ENCODE measurements around the gene OTOP2.

OTOP2 gene

GRCh38 chr17:74947041-74947754, 23.1 kb downstream of the OTOP2 start:
- ATAC-seq (replicated peaks) (no peak), DNase-seq (no peak)
- H3K27me3 Mint-ChIP-seq, result peaks cover 16 to 63% of the 10 kb centered on the region in 2 donors
- no peak overlapping the region for H3K27ac Mint-ChIP-seq
- H3K36me3 Mint-ChIP-seq, result no peaks in the 10 kb centered on the region
- peaks cover 0 to 5% of the 10 kb centered on the region in 2 donors for H3K4me1 Mint-ChIP-seq
- no peaks in the 10 kb centered on the region for H3K9me3 Mint-ChIP-seq
- no peak overlapping the region for H3K4me3 Mint-ChIP-seq

GRCh38 chr17:74949455-74950115, 25.5 kb downstream of the OTOP2 start:
- Mint-ChIP-seq H3K27me3 (peaks cover 19 to 60% of the 10 kb centered on the region in 2 donors), H3K9me3 (no peaks in the 10 kb centered on the region), H3K4me3 (no peak overlapping the region), H3K27ac (no peak overlapping the region), H3K4me1 (peaks cover 0 to 5% of the 10 kb centered on the region in 2 donors), H3K36me3 (no peaks in the 10 kb centered on the region)
- no peak for DNase-seq
- ATAC-seq (replicated peaks), result no peak

GRCh38 chr17:74950207-74950606, 26.1 kb downstream of the OTOP2 start:
- Mint-ChIP-seq H3K4me1 (peaks cover 0 to 4% of the 10 kb centered on the region in 2 donors), H3K4me3 (no peak overlapping the region), H3K27me3 (peaks cover 20 to 60% of the 10 kb centered on the region in 2 donors)

GRCh38 chr17:74951065-74951464, 27.0 kb downstream of the OTOP2 start:
- no peaks in the 10 kb centered on the region for H3K4me1 Mint-ChIP-seq
- no peaks in the 10 kb centered on the region for H3K36me3 Mint-ChIP-seq
- peaks cover 17 to 58% of the 10 kb centered on the region in 2 donors for H3K27me3 Mint-ChIP-seq
- no peak for DNase-seq
- no peak overlapping the region for H3K4me3 Mint-ChIP-seq
- no peaks in the 10 kb centered on the region for H3K9me3 Mint-ChIP-seq
- ATAC-seq (replicated peaks), result no peak
- no peak overlapping the region for H3K27ac Mint-ChIP-seq

More at GRCh38 chr17:74950207-74950606, 26.1 kb downstream of the OTOP2 start:
- H3K27ac Mint-ChIP-seq, result no peak overlapping the region
- no peaks in the 10 kb centered on the region for H3K9me3 Mint-ChIP-seq
- DNase-seq (no peak), ATAC-seq (replicated peaks) (no peak)
- no peaks in the 10 kb centered on the region for H3K36me3 Mint-ChIP-seq

GRCh38 chr17:74951680-74952421, 27.8 kb downstream of the OTOP2 start:
- Mint-ChIP-seq H3K27me3 (peaks cover 17 to 55% of the 10 kb centered on the region in 2 donors), H3K4me1 (no peaks in the 10 kb centered on the region), H3K36me3 (no peaks in the 10 kb centered on the region), H3K4me3 (no peak overlapping the region), H3K9me3 (no peaks in the 10 kb centered on the region), H3K27ac (no peak overlapping the region)
- ATAC-seq (replicated peaks), result no peak
- DNase-seq, result no peak

GRCh38 chr17:74952431-74953133, 28.5 kb downstream of the OTOP2 start:
- DNase-seq (no peak), ATAC-seq (replicated peaks) (no peak)
- H3K27ac Mint-ChIP-seq, result no peak overlapping the region
- H3K4me3 Mint-ChIP-seq, result no peak overlapping the region
- H3K4me1 Mint-ChIP-seq, result no peaks in the 10 kb centered on the region
- H3K9me3 Mint-ChIP-seq, result no peaks in the 10 kb centered on the region
- H3K27me3 Mint-ChIP-seq, result peaks cover 17 to 48% of the 10 kb centered on the region in 2 donors
- no peaks in the 10 kb centered on the region for H3K36me3 Mint-ChIP-seq

- Mint-ChIP-seq H3K9me3 (no peaks in the 10 kb centered on the region), H3K27me3 (peaks cover 21 to 46% of the 10 kb centered on the region in 2 donors), H3K36me3 (no peaks in the 10 kb centered on the region), H3K4me3 (no peak overlapping the region), H3K4me1 (no peaks in the 10 kb centered on the region), H3K27ac (no peak overlapping the region)
- no peak for DNase-seq
- no peak for ATAC-seq (replicated peaks)
Measured at GRCh38 chr17:74953134-74953687, 29.1 kb downstream of the OTOP2 start.

- ATAC-seq (replicated peaks) (no peak), DNase-seq (no peak)
- Mint-ChIP-seq H3K4me1 (no peaks in the 10 kb centered on the region), H3K4me3 (no peak overlapping the region), H3K27ac (no peak overlapping the region), H3K27me3 (peaks cover 21 to 48% of the 10 kb centered on the region in 2 donors), H3K9me3 (no peaks in the 10 kb centered on the region), H3K36me3 (no peaks in the 10 kb centered on the region)
Measured at GRCh38 chr17:74954115-74954514, 30.0 kb downstream of the OTOP2 start.

- Mint-ChIP-seq H3K27me3 (peaks cover 21 to 53% of the 10 kb centered on the region in 2 donors), H3K9me3 (no peaks in the 10 kb centered on the region), H3K27ac (no peak overlapping the region), H3K4me1 (no peaks in the 10 kb centered on the region), H3K4me3 (no peak overlapping the region), H3K36me3 (no peaks in the 10 kb centered on the region)
- ATAC-seq (replicated peaks) (no peak), DNase-seq (no peak)
Measured at GRCh38 chr17:74954665-74955421, 30.8 kb downstream of the OTOP2 start.

- H3K36me3 Mint-ChIP-seq, result no peaks in the 10 kb centered on the region
- H3K27ac Mint-ChIP-seq, result no peak overlapping the region
- no peak for ATAC-seq (replicated peaks)
- DNase-seq, result no peak
- H3K27me3 Mint-ChIP-seq, result peaks cover 21 to 45% of the 10 kb centered on the region in 2 donors
- H3K9me3 Mint-ChIP-seq, result no peaks in the 10 kb centered on the region
- H3K4me3 Mint-ChIP-seq, result no peak overlapping the region
- peaks cover 5 to 6% of the 10 kb centered on the region in 2 donors for H3K4me1 Mint-ChIP-seq
Measured at GRCh38 chr17:74956093-74956492, 32.0 kb downstream of the OTOP2 start.

GRCh38 chr17:74957935-74958740, 34.1 kb downstream of the OTOP2 start:
- peak; percentile 59 to 67 for ATAC-seq (replicated peaks)

GRCh38 chr17:74959826-74960515, 35.9 kb downstream of the OTOP2 start:
- peaks cover 7 to 11% of the 10 kb centered on the region in 2 donors for H3K4me1 Mint-ChIP-seq
- no peaks in the 10 kb centered on the region for H3K36me3 Mint-ChIP-seq
- no peak overlapping the region for H3K4me3 Mint-ChIP-seq
- H3K27me3 Mint-ChIP-seq, result peaks cover 11 to 41% of the 10 kb centered on the region in 2 donors
- ATAC-seq (replicated peaks) (no peak), DNase-seq (no peak)
- H3K27ac Mint-ChIP-seq, result no peak overlapping the region
- no peaks in the 10 kb centered on the region for H3K9me3 Mint-ChIP-seq

More at GRCh38 chr17:74957935-74958740, 34.1 kb downstream of the OTOP2 start:
- Mint-ChIP-seq H3K36me3 (no peaks in the 10 kb centered on the region), H3K4me1 (peaks cover 7 to 11% of the 10 kb centered on the region in 2 donors), H3K4me3 (no peak overlapping the region), H3K27me3 (peaks cover 18 to 39% of the 10 kb centered on the region in 2 donors), H3K9me3 (no peaks in the 10 kb centered on the region), H3K27ac (peak overlapping the region; percentile 14)
- DNase-seq, result peak; percentile 60
